Measurements from ENCODE around the gene AGAP1.

The AGAP1 gene

DNA sequence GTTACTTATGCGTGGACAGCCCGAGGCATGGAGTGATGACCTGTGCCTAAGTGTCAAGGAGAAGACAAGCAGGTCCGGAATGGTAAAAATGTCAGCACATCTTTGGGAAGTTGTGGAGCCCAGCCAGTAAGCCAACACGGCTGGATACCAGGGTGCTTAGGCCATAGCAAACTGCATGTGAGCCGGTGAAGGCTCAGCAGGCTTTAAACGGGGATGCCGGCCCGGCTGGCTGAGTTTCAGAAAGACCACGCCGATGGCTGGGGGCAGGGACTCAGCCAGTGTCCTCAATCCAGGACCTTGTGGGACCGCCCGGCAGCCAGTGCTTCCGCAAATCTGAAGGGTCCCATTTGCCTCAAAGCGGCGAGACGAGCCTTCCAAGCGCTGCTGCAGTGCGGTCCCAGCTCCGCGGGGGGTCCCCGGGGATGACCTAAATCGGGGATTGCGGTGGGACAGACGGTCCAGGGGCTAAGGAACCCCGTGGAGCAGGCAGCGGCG lies 946 bp upstream of the AGAP1 start:
- no peak for DNase-seq

DNA sequence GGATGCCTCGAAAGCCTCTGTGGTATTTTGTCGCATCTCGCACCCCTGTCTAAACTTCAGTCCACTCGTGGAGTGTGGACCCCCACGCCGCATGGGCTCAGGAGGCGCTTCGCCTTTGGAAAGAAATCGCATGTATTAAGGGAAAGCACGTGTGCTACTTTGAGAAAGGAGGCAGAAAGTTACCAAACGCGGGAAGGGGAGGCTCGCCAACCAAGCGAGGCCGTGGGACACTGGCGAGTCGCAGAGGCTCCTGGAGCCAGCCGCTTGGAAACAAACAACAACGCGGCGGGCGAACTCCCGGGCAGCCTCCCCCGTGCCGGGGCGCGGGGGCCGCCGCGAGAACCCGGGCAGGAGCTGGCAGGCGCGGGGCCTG lies 455 bp upstream of the AGAP1 start:
- peak in 1 of 2 experiments; percentile 70 for DNase-seq

DNA sequence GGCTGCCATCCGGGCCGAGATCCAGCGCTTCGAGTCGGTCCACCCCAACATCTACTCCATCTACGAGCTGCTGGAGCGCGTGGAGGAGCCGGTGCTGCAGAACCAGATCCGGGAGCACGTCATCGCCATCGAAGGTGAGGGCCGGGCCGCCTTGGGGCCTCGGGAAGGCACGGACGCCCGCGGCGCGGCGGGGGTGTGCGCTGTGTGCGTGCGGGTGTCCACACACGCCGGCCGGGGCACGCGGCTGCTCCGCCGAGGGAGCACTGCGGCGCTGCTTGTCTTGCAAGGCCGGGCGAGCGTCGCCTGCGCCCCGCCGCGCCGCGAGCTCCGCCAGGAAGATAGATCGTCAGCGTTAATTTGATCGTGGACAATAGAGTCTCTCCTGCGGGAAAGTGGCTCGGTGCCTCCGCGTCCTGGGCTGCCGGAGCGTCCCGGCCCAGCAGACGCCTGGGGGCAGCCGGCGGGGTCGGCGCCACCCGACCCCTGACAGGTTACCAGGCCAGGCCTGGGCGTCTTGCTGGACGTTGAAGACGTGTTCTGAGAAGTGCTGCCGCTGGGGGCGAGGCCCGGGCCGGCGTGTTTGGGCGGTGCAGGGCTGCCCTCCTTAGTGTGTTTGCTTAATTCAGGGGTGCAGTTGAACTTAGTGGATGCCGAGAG lies 1.0 kb downstream of the AGAP1 start:
- DNase-seq, result peak in 1 of 2 experiments; percentile 25

DNA sequence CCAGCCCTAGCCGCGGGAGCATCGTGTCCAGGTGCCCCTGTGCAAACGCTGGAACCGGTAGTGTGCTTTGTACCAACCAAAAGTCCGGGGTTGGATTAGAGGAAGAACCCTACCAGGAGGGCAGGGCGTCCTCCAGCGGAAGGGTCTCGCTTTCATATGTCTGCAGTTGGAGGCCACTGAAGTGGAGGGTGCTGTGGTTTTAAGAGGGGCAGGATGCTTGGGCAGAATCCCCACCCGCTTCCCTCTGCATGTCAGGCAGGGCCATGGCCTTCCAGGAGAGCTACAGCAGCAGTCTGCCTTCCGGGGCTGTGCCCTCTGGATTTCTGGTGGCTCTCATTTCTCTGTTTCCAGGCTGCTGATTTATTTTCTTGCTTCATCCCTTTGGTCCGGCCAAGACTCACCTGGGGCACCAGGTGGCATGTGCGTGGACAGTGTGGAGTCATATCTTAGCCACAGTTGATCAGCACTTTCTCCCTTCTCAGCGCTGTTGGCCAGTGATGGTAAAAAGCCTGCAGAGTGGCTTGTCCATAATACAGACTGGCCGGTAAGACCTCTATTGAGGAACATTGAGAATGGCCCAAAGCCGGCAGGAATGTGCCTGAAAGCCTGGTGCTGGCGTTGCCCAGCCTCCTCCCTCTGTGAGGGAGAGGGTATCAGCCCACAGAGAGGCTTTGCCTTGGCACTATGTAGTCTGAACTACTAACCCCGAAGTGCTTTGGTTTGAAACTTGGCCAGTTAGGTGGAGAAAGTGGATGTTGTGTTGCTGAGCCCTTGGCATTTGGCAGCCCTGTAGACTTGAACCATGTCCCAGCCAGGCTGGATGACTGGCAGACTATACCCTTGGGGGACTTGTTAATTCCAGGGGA lies 1.8 kb downstream of the AGAP1 start:
- peak in 1 of 2 experiments; percentile 39 for DNase-seq

GRCh38 chr2:235496239-235496621 lies 2.4 kb downstream of the AGAP1 start:
- DNase-seq, result no peak

GRCh38 chr2:235497096-235497495 lies 3.3 kb downstream of the AGAP1 start:
- DNase-seq, result no peak

- no peak for DNase-seq
Measured at GRCh38 chr2:235498541-235498940, 4.7 kb downstream of the AGAP1 start.

DNA sequence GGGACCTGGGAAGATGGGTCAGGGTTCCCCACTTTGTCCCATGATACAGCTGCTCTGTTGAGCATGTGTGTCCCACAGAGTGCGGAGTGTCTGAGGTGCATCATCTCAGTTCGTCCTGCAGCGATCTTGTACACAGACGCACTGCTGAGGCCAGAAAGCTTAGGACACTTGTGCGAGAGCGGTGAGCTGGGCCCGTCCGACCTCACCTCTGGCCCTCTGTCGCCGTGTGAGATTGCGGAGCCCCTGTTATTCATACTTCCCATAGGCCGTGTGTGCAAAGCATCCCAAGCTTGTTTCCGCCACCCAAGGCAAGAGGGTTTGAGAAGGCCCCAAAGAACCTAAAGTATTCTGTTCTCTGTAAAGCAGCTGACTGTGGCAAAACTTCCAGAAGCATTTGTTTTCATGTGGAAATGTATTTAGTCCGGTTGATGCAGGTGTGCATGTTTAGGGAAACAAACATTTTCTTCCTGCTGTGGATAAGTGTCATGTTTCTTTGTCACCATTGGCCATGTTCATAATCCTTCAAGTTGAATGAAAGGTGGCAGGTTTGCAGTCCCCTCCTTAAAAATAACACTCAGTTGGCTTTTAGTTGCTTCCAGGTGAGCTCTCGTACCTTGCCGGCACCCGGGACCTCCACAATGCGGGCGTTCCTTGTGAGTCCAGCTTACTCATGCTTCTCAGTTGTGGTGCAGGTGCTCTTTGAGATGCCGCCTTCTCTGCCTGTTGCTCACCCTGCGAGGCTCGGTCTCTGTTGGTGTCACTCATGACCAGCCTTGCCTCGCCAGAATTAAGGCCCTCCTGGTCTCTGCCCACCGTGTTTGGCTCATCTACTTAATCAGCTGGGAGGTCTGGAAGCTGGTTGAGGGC lies 5.3 kb downstream of the AGAP1 start:
- no peak for DNase-seq

GRCh38 chr2:235500110-235500760 lies 6.4 kb downstream of the AGAP1 start:
- DNase-seq, result no peak

GRCh38 chr2:235500761-235501672 lies 7.2 kb downstream of the AGAP1 start:
- DNase-seq, result no peak

DNA sequence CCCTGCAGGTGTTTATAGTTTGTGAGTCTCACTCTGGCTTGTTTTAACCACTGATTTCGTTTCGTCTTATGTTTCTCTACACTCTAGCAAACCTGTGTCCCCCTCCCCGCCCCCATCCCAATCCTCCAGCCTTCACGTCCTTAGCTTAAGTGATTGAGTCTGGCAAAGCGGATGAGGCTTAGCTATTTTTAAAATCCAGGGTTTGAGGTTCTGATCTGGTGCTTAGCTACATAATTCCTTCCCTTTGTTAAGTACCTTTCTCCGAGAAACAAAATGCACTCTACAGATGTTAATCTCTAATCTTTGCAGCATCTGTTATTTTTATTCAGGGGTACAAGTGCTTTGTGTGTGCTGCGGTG lies 7.8 kb downstream of the AGAP1 start:
- no peak for DNase-seq

DNA sequence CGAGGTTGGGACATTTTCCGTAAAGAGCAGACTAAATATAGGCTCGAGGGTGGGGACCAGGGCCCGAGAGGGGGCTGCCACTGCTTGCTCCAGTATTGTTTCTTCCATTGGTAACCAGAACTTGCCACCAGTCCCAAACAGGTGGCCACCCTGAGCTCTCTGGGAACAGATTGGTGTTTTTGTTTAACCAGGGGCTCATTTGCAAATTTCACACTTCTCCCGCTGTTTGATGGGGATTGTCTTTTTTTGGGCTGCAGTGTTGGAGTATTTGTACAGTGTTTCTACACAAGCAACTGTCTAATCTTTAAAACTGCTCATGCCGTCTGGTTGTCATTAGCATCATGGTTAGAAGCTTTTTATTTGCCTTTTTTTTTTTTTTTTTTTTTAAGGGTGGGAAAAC lies 8.5 kb downstream of the AGAP1 start:
- no peak for DNase-seq

GRCh38 chr2:235504441-235505180 lies 10.8 kb downstream of the AGAP1 start:
- DNase-seq, result no peak

DNA sequence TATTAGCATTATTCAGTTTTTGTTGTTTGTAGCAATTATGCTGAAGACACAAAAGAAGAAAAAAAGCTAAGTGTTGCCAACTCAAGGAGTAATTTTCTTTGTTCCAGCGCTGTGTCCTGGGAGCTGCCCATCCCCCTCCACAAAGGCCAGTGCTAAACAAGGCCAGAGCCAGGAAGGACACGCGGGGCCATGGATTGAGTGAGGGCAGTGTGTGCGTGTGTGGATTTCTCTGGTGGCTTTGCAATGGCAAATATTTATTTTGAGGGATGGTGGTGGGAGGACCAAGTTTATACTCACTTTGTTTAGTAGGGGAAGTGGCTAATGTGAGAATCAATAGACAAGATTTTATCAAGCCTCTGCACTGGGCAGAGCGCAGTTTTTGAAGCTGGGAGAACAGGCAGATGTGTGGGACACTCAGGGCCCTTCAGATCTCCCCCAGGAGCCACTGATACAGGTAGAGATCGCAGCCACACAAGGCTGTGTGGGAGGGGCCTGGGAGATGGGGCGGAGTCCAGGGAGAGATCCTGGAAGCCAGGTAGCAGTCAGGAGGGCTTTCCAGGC lies 11.4 kb downstream of the AGAP1 start:
- DNase-seq, result no peak

DNA sequence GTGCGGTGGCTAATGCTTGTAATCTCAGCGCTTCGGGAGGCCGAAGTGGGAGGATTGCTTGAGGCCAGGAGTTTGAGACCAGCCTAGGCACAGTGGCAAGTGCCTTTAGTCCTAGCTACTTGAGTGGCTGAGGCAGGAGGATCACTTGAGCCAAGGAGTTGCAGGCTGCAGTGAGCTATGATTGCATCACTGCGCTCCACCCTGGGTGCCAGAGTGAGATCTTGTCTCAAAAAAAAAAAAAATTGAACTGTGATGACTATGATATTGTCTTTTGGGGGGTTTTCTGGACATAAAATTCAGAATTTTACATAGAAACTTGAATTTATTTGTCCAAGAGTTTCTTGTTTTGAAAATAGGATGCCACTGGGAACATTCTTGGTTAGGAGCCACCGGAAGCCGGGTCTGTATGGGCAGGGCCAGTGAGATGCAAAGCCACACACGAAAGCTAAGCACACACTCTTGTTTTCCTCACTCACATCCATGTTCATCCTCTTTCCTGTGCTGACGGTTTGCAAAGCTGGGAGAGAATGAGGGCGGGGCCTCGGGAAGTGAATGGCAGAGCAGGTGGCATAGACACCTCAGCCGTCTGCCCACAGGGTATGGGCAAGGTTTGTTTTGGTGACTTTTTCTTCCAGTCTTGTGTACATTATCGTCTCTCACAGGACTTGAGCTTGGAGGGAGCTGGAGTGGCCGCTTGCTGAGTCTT lies 12.6 kb downstream of the AGAP1 start:
- no peak for DNase-seq

- no peak for DNase-seq
Measured at GRCh38 chr2:235506997-235507615, 13.3 kb downstream of the AGAP1 start.

DNA sequence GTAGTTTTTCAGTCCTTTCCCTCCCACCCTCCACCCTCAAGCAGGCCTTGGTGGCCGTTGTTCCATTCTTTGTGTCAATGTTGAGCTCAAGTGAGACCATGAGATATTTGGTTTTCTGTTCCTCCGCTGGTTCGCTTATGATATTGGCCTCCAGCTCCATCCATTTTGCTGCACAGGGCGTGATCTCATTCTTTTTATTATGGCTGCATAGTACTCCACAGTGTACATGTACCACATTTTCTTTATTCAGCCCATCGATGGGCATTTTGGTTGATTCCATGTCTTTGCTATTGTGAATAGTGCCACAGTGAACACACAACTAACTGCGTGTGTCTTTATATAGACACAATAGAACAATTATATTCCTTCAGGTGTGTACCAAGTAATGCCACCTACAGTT lies 14.1 kb downstream of the AGAP1 start:
- no peak for DNase-seq

DNA sequence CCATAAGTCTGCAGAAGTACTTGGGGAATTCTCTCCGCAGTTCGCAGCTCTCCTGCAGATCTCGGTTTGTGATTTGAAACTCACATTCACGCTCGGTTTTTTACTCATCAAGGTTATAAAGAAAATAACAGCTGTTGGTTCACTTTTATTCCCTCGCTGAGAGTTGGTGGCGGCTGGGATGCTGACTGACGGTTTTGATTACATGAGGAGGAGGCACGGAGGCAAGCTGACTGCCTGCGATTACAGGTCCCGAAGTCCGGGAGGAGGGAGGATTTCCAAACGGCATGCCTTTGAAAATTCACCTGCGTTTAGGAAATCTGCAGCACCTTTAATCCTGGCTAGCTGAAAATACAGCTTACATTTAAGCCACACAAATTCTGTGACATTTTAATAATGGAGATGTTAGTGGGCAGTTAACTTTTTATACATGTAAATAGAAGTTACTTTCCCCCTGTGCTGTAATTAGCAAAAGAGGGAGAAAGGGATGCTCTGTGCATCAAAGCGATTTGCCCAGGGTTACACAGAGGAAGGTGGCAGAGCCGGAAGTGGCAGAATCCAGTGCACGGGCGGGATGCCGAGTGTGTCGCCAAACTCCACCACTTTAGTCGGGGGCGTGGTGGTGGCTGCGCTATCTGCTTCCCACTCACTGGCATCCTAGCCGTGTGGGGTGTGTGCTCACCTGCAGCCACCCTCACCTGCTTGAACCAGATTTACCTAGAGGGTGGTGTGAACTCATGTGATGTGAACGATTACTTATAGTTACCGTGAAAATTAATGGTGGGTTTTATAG lies 14.7 kb downstream of the AGAP1 start:
- DNase-seq, result no peak

DNA sequence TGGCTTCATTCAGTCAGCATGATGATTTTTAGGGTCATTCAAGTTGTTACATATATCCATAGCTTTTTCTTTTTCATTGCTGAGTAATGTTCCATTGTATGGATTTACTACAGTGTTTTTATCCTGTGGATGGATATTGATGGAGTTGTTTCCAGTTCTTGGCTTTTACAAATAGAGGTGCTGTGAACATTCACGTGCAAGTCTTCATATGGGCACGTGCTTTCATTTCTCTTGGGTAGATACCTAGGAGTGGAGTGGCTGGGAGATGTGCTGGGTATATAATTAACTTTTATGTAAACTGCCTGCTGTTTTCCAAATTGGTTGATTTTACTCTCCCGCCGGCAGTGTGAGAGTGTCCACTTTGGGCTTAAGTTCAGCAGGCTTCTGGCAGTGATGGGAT lies 16.5 kb downstream of the AGAP1 start:
- DNase-seq, result no peak
